ENCODE measurements around the gene CAPN12.
A peak's percentile ranks its signal among the peaks of the same experiment; 100 is the strongest.

CAPN12 gene

DNA sequence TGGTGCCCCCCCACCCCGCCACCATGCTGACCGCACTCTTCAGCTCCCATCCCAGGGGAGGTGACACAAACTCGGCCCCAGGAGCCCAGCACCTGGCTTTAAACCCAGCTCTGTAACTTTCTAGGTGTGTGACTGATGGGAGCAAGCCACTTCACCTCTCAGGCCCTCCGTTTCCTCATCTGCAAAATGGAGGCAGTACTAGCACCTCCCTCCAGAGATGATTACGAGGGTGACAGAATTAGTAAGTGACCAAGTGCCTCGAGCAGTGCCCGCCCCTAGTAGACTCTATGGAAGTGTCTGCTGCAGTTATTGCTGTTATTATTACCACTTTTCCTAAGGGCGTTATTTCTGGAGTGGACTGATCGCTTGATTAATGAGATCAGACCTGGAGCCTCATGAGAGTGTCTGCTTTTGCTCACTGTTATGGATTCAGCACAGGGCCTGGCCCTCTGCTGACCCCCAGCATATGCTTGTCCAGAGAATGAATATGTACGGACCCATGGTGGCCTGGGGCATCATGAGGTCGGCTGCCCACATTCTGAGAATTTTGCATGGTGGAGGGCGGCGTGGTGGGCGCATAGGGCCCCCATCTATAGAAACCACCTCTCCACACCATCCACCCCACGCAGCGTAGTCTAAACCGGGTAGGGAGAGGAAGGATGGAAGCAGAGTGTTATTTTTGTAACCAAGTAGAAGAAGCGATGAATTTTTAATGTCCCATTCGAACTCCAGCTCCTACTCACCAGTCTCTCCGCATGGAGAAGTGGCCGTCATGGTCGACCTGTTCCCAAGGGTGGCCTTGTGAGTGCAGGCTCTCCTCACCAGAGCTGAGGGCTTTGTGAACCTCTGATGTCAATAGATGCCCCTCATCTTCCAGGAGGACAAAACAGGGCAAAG lies 48.2 kb downstream of the CAPN12 start:
- DNase-seq (ENCODE audit: low spot score): no peak

DNA sequence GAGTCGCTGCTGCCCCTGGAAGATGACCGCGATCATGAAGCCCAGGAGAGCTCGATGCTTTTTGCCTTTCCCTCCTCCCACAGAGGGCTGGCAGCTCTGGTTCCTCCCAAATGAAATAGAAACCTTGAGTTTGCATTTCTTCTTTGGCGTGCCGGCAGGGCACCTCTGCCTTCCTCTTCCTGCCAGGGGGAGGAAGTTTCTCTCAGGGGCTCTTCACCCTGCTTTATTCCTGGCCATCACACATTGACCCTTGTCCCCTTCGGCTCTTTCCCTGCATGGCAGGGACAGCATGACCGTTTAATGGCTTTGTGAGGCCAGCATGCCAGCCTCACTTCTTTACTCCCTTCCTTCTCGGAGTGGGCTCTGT lies 49.0 kb downstream of the CAPN12 start:
- DNase-seq (ENCODE audit: low spot score): no peak

DNA sequence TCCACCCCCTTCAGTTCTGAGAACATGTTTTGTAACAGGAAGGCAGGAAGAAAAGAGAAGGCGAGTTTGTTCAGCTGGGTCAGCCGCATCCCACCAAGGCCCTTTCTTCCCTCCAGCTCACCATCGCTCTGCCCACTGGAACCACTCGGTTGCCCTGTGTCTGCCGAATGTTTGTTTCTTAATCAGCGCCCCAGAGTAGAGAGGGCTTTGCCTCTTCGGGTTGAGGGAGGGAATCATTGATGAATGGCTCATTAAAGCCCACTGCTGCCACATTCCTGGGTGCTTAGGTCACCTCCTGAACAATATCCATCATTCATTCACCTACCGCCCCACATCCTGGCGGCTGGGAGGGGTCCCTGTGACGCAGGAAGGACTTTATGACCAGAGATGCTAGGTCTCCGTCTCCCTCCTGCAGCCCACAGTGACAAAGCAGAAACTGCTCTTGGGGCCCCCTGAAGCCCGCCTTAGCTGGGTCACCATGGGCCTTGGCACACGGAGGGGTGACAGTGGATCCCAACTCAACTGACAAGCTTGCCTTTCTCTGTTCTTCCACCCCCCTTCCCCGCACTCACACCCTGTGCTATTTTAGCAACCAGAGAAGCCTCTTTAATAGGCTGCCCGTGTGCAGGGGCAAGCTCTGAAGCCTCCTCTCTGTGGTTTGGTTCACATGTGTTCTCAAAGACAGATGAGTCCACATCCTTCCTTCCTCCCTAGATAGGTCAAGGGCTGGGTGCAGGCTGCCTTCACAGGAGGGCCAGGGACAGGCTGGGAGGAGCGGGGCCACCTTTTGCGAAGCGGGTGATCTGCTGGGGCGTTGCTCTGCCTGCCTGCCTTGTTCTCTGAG lies 50.7 kb downstream of the CAPN12 start:
- DNase-seq (ENCODE audit: low spot score): no peak

DNA sequence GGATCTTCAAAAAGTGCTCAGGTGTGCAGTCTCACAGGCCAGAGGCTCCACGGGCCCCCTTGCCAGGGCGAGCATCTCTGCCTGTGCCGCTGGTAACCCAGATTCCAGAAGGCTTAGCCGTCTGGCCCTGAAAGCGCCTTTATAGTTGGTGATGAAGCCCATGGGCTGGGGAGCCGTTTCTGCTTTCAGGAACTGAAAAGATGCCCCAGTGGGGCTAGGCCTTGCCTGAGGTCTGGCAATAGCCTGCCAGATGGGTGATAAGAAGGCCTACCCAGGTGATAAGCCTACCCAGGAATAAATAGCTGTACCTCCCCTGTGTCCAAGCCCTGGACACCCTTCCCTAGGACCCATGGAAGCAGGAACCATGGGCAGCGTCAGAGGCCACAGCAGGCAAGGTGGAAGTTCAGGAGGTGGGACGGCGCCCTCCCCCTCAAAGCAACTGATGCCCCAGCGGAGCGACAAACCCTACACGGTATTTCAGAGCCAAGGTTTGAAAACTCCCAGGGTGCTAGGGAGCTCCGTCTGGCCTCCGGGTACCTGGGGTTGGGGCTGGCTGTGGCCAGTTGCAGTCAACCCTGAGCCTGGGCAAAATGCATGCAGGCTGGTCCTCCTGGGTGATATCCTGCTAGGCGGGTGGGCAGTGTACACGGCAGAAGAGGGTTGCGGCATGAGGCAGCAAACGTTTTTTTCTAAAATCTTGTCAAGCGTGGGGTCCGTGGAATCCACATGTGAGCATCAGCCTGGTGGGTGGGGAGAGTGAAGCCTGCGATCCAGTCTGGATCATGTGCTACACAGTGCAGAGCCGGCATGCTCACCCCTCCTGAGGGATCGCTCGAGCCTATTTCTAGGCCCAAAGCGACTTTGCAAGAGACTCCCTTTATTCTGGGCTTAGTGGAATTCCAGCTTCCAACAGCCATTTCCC lies 51.6 kb downstream of the CAPN12 start:
- DNase-seq (ENCODE audit: low spot score): no peak

DNA sequence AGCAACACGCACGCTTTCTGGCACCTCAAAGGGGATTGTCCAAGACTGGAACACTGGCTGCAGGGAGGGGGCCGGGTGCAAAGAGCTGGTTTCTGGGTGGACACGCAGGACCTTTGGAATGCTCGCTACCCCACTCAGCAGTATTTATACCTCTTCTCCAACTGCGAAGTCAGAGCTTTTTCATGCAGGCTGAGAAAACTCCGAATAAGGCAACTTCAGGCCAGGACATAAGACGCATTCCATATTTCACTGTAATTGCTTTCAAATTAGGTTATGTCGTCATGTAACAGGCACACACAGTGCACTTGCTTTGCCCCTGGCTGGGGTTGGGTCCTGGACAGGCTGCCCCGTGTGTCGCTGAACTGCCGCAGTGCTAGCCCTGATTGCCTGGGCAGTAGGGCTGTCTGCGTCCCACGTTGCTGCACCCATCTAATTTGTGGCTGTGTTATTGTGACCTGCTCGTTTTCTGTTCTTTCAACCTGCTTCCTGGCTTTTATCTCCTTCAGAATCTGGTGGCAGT lies 52.3 kb downstream of the CAPN12 start:
- DNase-seq (ENCODE audit: low spot score): peak; percentile 89

DNA sequence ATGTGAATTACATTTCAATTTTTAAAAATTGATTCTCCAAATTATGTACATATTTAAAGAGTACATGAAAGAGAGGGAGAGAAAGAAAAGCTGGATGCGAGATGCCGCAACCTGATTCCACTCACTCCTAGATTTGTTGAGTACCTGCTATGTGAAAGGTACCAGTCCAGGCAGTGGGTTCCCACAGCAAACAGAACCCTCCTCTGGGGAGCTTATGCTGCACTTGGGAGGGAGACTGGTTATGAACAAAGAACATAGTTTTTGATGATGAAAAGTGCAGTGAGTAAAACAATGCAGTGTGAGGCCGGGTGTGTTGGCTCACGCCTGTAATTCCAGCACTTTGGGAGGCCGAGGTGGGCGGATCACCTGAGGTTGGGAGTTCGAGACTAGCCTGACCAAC lies 53.4 kb downstream of the CAPN12 start:
- no peak for DNase-seq (ENCODE audit: low spot score)

DNA sequence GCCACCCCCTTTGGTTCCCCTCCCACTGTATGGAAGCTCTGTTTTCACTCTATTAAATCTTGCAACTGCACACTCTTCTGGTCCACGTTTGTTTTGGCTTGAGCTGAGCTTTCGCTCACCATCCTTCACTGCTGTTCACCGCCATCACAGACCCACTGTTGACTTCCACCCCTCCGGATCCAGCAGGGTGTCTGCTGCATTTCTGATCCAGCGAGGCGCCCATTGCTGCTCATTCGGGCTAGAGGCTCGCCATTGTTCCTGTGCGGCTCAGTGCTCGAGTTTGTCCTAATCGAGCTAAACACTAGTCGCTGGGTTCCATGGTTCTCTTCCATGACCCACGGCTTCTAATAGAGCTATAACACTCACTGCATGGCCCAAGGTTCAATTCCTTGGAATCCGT lies 54.1 kb downstream of the CAPN12 start:
- no peak for DNase-seq (ENCODE audit: low spot score)

DNA sequence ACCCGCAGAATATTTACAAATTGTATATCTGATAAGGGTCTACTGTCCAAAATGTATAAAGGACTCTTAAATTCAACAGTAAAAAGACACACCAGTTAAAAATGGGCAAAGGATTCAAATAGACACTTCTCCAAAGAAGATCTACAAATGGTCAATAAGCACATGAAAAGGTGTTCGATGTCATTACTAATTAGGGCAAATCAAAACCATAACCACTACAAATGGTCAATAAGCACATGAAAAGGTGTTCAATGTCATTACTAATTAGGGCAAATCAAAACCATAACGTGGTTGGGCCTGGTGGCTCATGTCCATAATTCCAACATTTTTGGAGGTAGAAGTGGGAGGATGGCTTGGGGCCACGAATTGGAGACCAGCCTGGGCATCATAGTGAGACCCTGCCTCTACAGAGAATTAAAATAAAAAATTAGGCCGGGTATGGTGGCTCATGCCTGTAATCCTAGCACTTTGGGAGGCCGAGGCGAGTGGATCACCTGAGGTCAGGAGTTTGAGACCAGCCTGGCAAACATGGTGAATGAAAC lies 56.4 kb downstream of the CAPN12 start:
- no peak for DNase-seq (ENCODE audit: low spot score)

DNA sequence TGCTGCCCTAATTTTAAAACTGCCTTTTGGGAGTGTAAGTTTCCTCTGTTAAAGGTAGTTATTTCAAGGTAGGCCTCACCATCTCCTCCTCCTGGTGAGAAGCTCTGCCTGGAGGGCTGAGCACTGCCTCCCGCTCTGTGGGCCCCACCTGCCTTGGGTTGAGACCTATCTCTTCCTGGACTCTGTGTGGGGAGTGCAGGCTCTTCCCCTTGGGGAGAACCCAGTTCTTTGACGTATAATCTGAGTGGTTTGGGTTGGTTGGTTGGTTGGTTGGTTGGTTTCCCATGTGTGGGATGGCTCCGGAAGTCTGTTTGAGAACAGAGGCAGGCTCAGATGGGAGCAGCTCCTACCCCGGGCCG lies 57.8 kb downstream of the CAPN12 start:
- no peak for DNase-seq (ENCODE audit: low spot score)

DNA sequence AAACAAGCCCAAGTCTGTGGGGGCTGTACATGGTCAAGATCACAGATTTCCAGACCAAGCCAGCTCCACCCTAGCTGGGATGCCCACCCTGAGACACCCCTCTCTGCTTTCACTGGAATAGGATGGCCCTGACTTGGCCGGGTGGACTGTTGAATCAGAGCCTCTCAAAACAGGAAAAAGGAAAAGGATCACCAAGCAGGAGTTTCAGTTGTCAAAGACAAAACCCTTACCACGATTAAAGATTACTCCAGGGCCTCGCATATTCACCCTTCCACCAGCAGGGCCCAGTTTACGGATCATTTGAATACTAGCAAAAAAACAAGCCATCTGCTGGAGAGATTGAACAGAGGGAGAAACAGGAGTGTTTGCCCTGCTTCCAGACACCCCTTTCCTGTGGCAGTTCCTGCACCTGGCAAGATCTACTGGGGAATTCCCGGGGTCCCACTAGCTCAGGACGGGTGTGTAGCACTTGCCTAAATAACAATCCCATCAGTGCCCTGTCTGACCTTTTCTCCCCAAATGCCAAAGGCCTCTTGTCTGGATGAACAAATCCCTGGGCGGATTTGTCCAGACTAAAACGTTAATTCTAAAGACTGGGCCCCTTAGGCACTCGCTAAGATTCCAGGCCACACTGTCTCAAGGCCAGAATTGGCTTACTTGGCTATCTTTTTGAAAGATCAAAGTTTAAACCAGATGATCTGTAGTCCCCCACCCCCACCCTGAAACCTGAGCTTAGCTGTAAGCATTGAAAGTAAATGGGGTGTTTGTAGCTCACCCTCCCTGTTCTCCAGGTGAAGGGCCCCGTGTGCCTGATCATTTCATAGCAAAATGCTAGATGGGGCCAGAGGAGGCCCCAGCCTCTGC lies 58.4 kb downstream of the CAPN12 start:
- DNase-seq (ENCODE audit: low spot score): no peak

DNA sequence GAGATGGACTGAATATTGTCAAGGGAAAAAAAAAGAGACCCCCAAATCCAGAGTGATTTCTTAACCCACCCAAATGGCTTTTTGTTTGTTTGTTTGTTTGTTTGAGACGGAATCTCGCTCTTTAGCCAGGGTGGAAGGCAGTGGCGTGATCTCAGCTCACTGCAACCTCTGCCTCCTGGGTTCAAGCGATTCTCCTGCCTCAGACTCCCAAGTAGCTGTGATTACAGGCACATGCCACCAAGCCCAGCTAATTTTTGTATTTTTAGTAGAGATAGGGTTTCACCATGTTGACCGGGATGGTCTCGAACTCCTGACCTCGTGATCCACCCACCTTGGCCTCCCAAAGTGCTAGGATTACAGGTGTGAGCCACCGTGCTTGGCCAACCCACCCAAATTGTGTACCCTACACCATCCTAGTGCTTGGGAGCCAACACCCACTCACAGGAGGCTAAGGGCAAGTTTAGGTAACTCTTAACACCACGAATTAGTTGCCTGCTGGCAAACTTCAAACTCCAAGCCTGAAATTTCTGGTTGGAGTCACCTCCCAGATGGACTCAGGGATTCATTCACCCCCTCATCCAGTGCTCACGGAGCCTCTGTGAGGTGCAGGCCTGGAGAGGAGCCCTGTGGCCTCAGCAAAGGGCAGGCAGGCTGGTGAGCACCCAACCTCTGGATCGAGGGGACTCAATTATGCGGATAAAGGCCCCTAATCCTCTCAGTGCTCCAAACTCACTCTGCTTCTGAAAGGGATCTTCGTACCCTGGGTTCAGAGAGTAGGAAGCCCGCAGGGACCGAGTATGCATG lies 59.2 kb downstream of the CAPN12 start:
- DNase-seq (ENCODE audit: low spot score): no peak

DNA sequence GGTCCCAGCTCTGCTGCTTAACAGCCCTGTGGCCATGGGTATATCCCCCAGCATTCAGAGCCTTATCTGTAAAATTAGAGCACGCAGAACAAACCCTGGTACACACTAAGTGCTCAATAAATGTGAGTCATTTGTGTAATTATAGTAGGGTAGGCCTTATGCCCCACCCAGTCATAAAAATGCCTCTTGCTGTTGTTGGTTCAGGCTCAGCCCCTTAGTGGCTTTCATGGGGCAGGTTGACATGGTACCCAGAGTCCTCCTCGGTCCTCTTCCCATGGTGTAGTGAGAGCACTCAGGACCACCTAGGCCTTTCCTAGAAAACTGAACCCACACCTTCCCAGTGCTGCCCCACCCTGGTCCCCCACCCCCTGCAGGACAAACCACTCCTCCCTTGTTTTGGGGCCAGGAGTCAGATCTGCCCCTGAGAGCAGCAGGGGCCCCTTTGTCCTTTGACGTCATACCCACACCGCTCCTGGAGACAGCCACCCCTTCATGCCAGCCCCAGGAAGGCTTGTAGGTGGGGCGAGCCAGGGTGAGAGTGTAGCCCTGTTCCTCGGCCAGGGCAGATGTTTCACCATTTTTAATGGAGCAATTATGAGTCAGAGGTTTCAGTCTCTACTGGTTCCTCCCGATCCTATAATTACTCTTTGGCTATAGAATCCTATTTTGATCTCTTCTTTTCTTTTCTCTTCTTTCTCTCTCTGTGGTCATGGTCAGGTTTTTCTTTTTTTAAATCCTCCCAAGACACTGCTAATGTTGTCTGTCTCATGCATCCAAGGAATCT lies 60.0 kb downstream of the CAPN12 start:
- peak; percentile 76 for DNase-seq (ENCODE audit: low spot score)

DNA sequence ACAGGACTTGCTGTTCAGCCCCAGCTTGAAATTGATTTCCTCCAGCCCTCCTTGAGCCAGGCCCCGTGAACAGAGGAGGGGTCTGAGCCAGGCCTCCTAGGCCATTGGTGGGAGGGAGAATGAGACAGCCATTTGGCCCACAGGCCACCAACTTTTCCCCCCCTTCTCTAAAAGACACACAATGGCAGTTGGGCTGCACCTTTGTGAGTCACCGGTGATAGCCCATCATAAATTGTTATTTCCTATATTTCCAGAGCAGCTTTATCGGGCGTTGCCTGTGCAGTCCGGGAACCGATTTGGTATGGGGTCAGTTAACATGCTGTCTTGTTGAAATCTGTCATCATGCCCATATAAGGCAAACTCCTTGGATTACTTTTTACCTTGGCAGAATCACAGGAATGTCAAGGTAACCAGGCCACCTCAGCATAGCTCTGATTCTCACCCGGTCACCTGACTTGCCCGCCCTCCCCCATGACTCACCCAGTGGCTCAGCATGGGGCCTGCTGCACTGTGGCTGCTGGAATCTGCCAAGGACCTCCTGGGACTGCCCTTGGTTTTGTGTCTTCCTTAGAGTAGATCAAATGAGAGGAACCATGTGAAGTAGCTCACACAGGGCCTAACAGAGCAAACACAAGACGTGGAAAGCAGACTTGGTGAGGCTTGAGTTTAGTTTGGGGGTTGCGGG lies 60.7 kb downstream of the CAPN12 start:
- peak; percentile 73 for DNase-seq (ENCODE audit: low spot score)

DNA sequence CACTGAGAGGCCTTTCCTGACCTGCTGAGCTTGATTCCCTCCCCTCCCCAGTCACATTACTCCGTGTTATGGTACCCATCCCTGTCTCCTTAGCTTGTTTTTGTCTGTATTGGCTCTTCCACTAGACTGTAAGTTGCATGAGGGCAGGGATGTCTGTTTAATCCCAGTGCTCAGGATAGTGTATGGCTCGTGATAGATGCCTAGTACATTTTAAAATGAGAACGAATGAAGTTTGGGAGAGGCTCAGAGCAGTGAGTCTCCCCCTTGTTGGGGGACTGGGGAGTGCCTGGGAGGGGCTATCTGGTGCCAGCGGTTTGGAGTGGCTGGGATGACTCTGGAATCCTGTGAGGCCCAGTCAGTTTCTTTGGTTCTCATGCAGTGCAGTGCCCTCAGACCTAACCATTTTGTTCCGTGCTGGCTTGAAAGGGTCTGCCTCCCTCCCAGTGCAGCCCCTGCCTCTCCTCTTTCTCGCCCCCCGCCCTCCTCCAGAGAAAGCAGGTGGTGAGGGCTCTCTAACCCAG lies 61.3 kb downstream of the CAPN12 start:
- DNase-seq (ENCODE audit: low spot score): no peak

DNA sequence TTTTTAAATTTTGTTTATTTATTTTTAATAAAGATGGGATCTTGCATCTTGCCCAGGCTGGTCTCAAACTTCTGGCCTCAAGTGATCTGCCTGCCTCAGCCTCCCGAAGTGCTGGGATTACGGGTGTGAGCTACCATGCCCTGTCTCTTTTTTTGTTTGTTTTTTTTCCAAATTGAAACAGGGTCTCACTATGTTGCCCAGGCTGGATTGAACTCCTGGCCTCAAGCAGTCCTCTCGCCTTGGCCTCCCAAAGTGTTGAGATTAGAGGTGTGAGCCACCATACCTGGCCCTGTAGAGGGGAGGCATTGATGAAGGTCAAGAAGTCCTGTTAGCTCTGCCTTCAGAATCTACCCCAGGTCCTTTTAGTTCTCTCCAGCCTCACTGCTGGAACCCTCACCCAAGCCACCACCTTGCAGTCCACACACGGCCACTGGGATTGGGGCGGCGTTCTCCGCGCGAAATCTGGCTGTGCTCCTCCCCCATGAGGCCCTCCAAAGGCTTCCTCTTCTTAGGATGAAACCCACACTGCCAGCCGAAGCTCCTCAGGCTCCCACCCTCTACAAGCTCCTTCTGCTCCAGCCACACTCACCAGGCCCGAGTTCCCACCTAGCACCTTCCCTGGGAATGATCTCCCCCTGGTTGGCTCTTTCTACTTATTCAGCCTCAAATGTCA lies 61.9 kb downstream of the CAPN12 start:
- DNase-seq (ENCODE audit: low spot score): no peak

All from AG08396 (cell line).